GM18909 (cell line): Measurements from ENCODE around the gene PLCE1.

ENCODE experiments used
- ATAC-seq: cut with Tn5 transposase; IDR thresholded peaks from one replicate; pipeline ENCODE4 v1.9.1; 2021; ENCODE audit warnings: mild to moderate bottlenecking; ENCODE audit not compliant: unreplicated experiment, poor library complexity

PLCE1 gene

DNA sequence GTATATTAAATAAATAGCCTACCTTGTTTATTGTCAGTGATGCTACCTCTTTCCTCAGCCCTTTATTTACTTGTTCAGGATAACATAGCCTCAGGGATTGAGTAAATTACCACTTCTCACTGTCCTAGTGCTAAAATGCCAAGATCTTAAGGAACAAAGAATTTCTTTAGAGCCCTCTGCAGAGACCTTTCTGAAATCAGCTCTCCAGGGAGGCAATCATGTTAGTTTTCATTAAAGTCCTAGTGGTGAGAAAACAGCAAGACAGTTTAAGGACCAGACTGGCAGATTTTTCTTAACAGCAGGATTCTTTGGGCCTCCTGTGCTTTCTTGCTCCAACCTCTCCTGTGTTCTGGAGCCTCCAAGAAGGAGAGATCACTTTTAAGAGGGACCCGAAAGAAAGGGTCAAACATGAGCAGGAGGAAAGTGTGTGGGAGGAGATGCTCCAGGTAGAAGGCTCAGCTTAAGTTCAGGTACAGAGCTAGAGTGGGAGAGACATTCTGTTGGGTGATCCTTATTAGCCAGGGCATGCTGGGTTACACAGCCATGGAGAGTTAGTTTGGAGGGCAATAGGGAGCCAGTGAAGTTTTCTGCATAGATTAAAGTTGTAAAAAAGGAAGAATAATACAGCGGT lies 1.2 kb upstream of the PLCE1 start:
- ATAC-seq = no peak

DNA sequence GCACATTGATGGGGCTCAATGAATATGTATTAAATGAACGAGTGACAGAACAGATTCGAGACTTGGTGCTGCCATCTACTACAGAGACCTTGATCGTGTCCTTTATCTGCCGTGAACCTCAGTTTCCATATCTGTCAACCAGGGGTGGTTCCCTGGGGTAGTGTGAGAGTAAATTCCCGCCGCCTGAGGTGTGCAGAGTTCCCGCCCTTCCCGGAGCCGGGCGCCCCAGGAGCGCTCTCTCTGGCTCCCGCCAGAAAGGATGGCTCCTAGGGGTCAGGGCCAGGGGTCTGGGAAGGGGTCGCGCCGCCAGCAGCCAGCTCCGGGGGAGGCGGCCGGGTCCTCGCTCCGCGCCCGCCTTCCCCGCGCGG lies 333 bp upstream of the PLCE1 start:
- ATAC-seq = no peak

DNA sequence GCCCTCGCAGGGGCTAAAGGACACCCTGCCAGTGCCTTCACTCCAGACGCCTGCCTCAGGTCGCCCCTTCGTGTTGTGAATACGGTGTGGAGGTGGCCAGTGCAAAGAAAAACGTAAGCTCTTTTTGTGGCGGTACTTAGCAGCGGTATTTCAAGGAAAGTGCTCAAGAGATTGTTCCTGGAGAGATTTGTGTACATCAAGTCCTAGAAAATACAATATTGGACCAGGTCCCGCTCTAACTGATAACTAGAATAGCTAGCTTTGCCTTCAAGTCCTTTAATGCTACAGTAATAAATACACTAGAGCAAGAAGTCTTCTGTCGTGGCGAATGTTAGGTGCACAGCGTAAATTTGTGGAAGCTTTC lies 689 bp downstream of the PLCE1 start:
- no peak for ATAC-seq

DNA sequence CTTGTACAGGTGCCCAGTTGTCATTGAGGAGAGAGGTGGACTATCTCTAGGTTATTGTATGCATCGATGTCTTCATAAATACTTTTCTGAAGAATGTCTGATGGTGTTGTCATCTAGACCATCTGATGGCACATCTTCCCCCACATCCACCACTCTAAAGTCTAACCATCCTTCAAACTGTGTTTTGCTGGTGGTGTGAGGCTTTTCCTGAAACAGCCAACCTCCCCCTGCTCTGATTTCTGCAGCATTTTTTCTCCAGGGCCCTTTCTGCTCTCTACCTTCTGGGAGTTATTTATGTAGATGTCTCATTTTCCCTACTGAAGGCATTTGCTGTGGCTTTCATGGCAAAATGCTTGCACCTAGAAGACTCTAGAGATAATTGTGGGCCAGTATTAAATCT lies 1.5 kb downstream of the PLCE1 start:
- ATAC-seq = no peak

DNA sequence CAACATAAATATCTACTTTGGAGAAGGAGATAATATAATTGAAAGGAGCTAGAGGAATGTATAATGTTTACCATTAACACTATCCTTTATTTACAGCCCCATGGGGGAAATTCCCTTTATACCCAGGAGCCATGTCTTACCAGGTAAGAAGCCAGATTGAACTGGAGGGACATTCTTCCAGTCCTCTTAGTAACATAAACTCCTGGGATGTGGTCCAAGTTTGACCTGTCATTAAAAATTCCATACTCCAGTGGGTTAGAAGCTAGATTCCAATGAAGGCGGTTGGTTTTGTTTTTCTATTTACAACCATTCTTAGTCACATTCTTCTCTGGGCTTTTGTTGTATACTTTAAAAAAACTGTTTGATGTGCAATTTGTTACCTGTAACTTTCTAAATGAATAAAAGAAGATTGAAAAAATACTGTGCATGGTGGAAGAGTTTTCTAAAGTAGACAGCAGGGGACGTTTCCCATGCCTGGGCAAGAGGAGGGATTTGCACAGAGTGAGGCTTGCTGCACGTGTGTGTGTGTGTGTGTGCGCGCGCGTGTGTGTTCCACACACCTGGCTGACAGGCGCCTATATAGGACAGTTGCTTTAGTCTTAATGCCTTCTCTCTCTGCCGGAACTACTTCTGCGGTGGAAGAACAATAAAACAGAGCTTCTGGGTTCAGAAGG lies 2.0 kb downstream of the PLCE1 start:
- ATAC-seq = no peak

DNA sequence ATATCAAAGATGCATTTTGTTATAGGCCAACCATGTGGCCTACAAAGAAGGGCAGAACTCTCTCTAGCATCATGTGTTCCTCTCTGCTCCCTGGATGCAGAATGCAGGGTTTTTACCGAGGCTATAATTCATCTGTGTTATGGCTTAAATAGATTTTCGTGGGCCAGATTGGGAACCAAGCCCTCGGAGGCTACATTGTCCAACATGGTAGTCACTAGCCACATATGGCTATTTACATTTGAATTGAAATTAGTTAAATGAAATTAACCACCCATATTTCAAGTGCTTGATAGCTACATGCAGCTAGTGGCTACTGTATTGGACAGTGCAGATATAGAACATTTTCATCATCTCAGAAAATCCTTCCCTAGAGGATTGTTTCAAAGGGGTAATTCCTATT lies 2.8 kb downstream of the PLCE1 start:
- no peak for ATAC-seq

DNA sequence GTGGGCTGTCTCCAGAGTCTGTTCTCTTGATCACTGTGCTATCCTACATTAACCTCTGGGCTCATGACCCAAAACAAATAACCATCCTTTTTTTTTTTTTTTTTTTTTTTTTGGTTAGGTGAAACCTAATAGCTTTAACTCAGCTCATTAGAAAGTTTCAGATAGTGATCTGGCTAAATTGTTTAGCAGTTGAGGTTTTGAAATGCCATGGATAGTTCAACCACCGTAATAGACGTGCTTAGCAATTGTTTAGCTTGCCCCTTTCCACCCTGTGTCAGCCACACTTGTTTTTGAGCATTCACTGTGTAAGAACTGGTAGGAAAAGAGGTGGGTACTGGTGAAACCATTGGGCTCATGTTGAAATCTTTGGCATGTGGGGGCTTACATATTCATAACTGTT lies 3.8 kb downstream of the PLCE1 start:
- no peak for ATAC-seq

DNA sequence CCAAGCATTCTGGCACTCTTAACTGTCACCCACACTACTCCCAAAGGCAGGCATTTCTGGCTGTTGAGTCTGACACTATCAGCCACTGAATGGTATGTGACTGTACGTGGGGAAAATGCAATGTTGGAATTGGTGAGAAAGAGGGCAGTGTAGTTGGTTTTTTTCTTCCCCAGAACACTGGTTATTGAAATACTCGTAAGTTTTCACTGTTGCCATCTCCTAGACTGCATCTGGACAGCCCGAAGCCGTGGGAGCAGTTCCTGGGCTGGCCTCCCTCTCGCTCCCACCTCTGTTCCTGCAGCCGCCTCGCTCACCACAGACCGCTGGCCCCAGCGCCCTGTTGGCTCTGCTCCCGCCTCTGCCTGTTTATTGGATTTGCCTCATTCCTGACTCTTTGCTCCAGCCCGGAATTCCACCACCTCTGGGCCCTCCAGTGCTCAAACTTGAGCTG lies 5.7 kb downstream of the PLCE1 start:
- no peak for ATAC-seq

DNA sequence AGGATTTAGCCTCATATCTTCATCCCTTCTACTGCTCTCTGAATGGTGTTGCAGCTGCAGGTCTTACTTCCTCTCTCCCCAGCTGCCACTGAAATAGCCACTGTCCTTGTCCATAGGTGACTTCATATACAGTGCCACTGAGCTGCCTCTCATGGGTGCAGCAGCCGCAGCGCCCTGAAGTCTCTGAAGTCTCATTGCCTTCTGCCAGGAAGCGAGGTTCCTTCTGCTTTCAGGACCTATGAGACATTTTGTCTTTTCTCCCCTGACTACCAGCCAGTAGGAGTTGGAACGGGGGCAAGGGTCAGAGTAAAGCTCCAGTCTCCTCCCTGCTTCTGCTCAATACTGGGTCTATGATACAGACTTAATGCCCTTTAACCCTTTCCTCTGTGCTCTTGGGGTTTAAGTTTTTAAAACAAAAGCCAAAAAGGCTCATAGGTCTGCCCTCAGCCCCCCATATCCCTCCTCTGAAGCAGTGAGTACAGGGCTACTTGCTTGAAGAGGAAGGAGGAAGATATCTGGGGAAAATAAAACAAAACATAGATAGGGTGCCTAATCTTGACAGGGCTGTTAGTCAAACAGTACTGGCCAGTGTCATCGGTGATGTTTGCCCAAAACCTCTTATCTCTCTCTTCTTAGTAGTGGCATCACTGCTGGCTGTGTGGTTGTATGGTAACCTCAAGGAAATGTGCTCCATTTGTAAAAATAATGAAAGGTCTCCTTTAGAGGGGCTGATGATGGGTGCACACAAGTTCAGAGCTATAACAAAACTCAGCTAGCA lies 7.1 kb downstream of the PLCE1 start:
- ATAC-seq = no peak

DNA sequence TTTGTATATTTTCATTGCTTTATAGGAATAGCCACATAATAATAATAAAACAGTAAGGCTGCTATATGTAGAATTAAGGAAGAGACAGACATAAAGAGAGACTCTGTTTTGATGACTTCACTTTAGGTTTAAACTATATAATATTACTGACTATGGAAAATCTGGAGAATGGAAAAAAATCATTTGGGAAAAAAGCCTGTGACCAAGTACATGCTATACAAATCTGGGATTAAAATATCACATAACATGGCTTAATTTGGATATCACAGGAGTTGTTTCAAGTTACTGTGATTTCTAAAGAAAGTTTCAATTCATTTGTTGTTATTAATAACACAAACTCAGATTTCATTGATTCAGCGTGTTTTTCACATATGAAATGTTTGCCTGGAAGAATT lies 7.7 kb downstream of the PLCE1 start:
- no peak for ATAC-seq

DNA sequence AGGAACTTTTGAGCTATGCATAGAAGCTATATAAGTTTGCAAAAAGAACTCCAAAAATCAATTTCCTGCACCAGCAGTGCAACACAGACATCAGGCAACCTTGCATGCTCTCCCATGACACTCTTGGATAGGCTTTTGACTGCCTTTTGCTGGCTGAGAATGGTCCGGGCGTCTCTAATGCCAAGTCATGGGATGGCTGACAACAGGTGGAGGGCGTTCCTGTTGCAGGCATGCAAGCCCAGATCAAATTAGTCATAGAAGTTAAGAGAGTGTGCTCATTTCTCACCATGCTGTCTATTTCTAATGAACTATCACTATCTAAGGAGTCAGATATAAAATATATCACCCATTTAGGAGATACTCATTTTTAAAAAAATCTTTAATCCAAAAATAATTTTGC lies 8.4 kb downstream of the PLCE1 start:
- ATAC-seq = no peak

DNA sequence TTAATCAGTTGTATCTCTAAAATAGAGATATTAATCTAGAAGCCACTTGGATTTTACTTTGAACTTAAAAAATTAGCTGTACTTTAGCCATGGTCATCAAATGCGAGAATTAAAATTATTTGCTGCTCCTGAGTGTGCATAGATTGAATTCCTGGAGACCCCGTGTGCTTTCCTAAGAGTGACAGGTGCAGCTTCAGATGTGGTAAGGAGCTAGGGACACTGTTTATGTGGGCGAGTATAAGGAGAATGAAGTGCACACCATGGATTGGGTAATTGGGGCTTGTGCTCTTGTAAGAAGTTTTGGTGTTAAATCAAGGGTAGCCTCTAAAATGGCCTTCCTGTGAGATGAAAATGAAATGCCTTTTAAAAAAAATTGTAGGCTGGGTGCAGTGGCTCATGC lies 9.8 kb downstream of the PLCE1 start:
- ATAC-seq = no peak

DNA sequence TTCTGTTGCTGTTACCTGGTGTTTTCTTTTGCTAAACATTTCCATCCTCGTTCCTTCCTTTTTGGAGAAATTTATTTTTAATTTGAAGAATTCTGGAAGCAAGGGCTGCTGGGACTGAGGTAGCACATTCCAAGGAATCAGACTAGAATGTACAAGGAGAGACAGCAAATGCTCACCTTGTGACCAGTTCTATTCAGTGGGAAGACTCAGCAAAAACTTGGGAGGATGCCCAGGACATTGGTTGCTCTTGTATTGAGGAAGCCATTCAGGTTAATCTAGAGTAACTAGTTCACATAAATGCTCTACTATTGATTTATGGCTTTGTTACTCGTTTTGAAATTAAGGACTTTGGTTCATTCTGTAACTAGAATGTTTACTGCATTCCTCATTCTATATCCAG lies 11.3 kb downstream of the PLCE1 start:
- no peak for ATAC-seq

DNA sequence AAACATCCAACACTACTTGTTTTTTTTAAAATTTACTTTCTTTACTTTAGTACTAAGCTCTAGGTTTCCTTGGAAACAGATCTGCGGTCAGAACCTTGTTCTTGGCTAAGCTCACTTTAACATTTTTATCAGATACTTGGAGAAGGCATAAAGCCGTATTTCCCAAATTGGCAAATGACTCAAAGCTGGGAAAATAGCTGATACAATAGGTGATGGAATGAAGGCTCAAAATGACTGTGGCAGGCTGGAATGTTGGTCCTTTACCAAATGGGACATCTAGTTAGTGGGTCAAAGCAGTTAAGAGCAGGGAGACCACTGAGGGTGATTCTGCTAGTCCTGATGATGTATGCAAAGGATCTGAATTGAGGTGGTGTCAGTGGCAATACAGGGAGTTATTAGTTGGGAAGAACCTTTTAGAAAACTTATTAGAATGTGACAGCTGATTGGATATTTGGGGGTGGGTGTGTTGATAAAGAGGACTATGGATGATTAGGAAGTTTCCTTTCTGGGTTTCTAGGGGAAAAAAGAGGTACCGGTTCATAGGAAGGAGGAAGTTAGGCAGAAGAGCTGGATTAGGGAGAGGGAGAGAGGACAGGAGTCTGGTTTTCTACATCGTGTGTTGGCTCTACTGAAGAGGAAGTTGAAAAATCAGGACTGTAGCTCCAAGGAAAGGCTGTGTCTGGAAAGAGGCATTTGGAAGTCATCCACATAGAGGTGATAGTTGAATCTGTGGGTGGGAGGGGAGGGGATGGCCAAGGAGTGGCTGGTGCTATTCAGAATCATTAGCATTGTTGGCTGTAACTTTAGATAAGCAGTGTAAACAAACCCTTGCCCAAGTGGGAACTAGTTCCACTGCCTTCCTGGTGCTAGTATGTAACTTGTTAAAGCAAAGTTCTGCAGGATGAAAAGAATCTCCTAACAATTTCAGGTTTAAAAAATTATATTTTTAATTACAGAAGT lies 13.1 kb downstream of the PLCE1 start:
- ATAC-seq = no peak

DNA sequence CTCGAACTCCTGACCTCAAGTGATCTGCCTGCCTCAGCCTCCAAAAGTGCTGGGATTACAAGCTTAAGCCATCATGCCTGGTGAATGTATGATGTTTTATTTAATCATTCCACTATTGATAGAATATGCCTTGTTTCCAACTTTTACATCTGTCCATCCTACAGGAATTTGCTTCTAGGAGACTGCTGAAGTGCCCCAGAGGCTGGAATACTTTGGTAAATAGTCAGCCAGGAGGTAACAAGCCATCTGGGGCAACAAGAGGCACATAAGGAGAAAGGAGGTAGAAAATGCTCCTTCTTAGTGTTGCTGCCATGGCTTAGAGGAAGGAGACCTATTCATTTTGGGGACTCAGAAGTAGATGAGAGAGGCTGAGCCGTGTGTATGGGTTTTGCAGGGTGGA lies 14.8 kb downstream of the PLCE1 start:
- no peak for ATAC-seq

DNA sequence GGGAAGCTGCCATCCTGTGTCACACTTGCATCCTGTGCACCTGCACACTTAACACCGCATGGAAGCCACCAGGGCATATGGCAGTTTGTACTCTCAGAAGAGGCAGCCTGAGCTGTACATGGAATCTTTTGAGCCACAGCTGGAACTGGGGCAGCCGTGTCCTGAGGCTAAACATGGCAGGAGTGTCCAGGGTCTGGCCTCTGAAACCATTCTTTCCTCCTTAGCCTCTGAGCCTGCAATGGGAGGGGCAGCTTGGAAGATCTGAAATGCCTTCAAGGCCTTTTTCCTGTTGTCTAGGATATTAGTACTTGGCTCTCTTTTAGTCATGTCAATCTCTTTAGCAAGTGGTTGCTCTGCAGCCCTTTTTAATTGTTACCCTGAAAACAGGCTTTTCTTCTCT lies 16.4 kb downstream of the PLCE1 start:
- no peak for ATAC-seq

DNA sequence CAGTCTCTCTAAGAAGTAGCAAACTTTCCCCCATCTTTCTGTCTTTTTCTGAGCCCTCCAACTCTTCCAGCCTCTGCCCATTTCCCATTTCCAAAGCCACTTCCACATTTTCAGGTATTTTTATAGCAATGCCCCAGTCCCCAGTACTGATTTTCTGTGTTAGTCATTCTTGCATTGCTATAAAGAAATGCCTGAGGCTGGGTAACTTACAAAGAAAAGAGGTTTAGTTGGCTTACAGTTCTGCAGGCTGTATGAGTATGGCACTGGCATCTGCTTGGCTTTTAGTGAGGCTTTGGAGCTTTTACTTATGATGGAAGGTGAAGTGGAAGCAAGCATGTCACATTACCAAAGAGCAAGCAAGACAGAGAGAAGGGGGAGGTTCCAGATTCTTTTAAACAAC lies 17.2 kb downstream of the PLCE1 start:
- no peak for ATAC-seq

DNA sequence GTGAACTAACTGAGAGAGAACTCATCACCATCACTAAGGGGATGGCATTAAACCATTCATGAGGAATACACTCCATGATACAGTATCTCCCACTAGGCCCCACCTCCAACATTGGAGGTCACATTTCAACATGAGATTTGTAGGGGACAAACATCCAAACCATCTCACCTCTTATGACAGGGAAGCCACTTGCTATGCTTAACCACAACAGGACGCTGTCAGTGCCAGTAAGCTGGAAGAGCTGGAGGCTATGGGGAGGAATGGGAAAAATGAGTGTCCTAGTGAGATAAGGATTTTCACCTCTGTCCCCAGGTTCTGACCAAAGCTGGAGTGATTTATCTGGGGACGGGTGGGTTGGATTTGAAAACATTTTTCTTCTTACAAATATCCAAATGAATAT lies 17.6 kb downstream of the PLCE1 start:
- no peak for ATAC-seq

DNA sequence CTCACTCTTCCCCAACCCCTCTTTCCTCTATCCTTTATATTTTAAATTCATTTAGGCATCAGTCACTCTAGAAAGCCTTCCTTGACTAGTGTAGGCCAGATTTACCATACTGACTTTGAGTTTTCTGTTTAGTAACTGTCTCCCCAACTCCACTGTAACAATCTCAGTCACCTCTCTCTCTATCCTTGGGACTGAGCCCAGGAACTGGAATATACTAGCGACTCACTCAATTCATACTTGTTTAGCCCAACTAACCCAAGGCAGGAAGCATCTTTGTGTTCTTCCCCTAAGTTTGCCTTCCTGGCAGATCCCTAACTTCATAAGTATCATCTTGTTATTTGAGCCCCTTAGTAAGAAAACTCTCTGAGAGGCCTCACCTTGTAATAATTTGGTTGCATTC lies 19.1 kb downstream of the PLCE1 start:
- ATAC-seq = no peak

DNA sequence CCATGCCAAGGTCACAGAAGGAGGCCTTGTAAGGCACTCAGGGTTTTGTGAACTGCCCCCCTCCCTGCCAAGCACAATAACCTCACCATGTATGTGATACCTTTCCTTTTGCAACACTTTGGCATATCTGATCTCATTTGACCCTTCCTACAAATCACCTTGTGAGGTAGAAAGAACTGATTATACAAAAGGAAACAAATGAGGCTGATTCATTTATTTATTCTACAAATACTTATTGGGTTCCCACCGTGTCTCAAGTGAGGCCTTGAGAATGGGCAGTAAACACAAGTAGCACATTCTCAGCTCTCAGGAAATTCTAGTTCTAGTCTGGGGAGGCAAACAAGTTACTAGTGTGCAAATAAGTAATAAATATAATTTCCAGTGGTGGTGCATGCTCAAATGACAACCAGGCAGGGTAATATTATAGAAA lies 19.6 kb downstream of the PLCE1 start:
- no peak for ATAC-seq

DNA sequence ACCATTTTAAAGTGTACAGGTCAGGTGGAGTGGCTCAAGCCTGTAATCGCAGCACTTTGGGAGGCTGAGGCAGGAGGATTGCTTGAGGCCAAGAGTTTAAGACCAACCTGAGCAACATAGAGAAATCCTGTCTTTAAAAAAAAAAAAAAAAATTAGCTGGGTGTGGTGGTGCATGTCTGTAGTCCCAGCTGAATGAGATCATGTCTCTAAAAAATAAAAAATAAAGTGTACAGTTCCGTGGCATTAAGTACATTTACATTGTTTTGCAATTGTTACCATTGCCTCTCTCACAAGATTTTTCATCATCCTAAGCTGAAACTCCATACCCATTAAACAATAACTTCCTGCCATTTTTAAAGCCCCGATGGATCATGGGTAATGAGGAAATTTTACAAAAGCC lies 20.6 kb downstream of the PLCE1 start:
- ATAC-seq = no peak
